CD4-positive, alpha-beta T cell treated with Interleukin-17A for 1 hour (primary cell): Measurements from ENCODE around the gene ELK4.

Experiments used
- DNase-seq: peaks from one replicate; pipeline ENCODE4 v3.0.0-alpha.2; 2020

The ELK4 gene

DNA sequence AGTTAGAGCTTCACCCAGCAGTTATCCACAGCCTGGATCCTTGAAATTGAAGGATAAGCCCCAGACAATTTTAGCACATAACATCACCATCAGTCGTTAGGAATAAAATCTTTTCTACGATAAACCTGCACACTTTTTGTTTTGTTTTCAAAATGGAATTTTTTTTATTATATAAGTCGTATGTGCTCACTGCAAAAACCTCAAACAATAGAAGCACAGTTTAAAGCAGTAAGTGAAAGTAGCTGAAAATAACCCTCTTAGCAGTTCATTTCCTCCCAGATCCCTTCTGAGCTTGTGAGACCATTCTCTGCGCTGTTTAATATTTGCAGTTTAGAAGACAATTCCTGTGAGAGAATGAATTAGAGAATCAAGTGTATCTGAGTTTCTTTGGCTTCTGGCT lies 38.3 kb downstream of the ELK4 start:
- DNase-seq: peak; percentile 46

DNA sequence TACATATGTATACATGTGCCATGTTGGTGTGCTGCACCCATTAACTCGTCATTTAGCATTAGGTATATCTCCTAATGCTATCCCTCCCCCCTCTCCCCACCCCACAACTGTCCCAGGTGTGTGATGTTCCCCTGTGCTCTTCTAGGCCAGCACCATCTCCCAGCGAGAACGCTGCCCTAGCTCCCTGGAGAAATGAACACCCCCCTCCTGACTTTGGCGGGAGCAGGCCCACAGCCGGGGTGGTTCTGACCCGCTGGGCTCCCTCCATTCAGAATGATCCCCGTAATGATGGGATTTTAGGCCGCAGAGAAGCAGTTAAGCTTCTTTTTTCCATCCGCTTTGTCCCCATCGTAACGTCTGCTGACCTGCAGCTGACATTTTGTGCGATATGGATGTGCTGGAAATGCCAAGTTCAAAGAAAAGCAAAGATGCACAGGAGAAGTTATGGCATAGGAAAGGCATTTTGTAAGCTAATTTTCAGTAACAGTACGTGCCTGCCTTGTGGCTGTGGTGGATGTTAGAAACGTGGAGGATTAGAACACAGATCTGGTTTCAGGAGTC lies 39.3 kb downstream of the ELK4 start:
- no peak for DNase-seq

DNA sequence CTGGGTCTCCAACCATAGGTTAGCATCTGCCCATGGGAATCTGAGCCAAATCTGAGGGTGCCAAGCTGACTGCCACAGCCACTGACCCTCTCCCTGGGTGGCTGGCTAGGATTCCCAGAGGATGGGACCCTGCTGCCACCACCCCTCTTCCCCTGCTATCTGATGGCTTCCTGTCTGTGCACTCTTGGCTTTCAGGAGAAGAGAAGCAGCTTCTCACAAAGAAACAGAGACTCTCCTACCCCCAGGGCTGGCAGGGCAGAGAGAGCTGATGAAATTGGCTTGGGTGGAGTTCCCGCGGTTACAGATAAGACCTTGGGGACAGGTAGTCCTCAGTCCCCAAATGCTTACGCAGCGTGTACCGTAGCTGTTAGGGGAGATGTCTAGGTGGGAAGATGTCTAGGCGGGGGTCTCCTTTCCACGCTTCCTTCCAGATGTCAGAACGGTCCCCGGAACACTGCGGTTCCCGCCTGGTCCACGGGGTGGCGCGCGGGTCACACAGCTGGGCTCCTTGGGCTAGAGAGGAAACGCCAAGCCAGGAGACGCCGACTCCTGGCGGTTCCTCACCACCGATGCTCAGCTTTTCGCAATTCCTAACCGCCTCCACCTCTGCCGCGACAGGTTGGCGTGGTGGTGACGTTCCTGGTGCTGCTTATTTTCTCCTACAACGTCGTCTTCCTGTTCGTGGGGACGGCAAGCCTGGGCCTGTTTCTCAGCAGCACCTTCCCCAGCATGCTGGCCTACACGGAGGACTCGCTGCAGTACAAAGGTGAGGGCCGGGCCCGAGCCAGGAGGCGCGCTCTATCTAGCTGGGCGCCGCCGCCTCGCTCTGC lies 40.1 kb downstream of the ELK4 start:
- DNase-seq: peak; percentile 89

DNA sequence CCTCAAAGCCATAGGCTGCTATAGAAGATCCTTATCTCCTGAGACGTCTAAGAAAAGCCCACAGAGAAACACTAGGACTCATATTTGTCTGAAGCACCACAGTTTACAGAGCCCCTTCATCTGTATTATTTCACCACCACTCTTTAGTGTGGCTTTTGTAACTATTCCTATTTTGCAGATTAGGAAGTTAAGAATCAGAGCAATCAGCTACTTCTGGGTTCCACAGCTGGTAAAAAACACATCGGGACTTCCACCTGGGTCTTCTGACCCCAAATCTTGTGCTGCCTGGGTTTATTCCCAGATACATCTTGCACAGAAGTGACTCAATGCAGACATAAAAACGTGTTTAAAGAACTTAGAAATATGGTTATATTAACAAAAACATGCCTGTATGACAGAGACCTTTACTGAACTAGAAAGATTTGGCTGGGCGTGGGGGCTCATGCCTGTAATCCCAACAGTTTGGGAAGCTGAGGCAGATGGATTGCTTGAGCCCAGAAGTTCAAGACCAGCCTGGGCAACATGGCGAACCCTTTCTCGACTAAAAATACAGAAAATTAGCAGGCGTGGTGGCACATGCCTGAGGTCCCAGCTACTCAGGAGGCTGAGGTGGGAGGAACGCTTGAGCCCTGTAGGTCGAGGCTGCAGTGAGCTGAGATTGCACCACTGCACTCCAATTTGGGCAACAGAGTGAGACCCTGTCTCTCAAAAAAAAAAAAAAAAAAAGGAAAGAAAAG lies 40.9 kb downstream of the ELK4 start:
- no peak for DNase-seq

DNA sequence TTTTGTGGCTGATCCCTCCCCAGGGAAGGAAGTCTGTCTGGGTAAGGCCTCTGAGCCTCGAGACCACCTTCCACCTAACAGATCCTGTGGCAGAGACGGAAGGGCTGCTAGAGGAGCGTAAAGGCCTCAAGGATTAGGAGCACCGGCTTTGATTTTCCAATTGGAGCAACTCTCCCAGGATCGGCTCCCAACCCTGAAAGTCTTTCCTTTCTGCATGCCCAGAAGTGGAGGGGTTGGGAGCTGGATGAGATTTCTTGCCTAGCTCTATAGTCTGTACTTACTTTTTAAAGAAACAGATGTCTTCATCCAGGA lies 41.4 kb downstream of the ELK4 start:
- DNase-seq: no peak

DNA sequence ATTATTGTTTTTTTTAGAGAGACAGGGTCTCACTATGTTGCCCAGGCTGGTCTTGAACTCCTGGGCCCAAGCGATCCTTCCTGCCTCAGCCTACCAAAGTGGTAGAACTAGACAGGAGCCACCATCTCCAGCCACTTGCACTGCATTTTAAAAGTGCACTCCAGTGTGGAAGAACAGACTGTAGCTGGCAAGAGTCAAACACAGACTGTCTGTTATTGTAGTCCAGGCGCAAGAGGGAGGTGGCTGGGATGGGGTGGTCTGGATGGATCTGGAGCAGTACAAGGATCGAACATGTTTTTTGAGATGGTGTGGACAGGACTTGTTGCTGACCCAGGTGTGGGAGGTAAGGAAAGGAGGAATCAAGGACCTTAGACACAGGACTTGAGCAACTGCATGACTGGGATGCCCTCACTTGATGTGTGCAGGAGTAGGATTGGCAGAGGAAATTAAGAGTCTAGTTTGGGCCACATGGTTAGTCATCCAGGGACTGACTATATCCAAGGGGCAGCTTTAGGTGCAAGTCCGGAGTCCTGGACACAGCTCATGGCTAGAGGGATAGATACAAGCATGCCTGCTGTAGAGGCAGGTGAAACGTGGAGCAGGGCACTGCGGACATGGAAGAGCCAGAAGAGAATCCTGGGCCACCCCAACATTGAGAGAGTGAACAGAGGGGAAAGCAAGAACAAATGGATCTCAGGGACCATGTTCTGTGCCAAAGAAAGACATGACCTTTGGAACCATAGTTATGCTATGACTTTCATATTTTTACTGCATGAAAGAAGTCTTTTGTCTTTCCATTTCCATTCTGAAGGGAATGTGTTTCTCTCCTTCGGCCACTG lies 42.0 kb downstream of the ELK4 start:
- DNase-seq: no peak

DNA sequence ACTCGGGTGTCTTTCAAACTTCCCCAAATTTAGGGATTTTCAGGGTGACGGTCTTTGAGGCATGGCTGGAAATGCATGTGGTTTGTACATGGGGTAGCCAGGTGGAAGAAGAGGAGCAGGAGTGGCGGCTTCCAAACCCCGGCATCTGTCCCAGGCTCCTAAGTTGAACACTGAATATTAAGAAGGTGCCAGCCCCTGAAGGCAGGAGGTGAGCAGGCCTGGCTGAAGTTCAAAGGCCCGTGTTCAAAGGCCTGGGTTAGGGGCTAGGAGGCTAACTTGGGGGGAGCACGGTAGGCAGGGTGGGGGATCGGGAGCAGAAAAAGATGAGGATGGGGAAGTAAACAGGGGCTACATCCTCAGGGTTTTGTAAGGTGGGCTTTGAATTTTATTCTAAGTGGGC lies 42.8 kb downstream of the ELK4 start:
- no peak for DNase-seq

DNA sequence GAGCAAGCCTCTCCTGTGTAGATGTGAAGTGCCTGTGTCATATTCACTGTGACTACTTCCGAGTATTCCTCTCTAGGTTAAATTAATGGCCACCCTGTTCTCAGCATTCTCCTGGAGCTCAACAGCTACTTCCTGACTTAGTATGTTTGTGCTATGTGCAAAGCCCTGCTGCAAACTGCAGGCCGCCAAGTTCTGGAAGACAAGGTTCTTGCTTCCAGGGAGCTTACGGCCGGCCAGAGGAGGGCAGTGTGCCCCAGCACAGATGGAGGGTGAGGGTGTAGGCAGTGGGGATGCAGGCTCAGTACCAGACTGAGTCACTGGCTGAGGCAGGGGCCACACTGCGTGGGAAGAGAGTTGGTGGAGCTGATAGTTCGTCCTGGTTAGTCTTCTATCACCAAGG lies 43.2 kb downstream of the ELK4 start:
- no peak for DNase-seq

DNA sequence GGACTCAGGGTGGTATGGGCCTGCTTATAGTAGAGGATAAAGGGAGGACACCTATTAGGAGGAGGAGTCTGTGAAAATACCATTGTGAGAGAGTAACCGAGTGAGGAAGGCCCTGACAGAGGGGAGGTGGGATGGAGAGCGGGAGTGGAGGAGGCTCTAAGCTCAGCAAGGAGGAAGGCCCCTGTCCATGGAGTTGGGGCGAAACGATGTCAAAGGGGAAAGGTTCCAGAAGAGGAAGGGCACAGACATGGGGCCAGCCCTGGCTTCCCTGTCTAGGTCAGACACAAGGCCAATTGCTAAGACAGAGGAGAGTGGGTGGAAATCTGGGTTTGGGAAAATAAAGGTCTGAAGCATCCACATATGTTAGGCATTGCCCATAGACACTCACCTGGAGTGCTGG lies 44.2 kb downstream of the ELK4 start:
- DNase-seq: no peak

DNA sequence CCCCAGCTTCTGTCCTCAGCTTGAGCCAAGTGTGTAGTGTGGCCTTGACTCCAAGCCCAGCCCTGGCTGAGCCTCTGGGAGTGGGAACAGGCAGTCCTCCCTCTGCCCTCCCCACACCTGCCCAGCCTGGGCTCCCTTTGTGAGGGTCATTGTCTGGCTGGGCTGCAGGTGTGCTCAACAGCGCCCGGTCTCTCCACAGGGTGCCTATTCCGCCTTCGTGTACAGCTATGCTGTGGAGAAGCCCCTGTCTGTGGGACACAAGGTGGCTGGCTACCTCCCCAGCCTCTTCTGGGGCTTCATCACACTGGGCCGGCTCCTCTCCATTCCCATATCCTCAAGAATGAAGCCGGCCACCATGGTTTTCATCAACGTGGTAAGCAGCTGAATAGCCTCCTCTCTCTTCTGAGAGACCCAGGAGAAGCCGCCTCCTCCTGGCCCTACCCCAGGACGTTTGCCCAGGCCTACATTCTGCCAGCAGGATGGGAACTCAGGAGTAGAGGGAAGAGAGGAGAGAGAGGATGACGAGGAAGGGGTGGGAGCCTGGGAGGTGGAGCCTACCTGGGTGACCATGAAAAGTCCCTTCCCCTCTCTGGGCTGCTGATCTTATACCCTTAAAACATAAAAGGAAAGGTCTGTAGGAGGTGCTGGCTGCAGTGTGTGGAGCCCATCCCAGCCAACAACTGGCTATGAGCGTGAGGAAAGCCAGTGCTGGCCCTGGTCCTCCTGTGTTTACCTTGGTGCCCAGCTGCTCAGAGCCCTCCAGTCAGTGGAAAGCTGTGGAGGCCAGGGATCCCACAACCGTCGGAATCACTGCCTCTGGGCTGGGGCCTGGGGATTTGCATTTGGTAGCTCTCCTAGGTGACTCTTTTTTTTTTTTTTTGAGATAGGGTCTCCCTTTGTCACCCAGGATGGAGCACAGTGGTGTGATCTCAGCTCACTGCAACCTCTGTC lies 45.7 kb downstream of the ELK4 start:
- no peak for DNase-seq

DNA sequence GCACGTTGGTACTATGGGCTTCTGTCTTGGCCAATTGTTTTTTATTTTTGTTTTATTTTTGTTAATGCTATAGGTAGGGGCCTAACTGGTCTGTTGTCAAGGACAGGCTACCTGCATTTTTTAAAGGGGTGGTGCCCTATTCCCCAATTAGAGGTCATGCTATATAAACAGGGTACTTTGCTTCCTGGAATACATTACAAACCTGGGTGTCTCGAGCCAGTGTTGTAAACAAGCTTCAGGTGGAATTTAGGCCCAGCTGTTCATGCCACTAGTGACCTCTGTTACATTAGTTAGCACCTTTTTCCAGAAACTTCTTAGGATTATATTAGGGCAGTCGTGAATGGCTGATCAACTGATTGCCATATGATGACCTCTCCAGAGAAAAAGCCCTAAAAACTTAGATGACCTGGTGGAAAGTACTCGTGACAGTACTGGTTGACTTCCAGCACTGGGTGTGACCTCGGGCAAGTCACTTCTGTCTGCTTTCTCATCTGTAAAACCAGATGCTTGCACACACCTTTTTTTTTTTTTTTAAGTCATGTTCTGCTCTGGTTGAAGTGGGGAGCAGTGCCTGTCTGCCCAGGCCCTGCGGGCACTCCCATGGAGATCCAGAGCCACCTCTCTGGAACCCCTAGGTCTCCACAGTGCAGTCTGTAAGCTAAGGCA lies 46.5 kb downstream of the ELK4 start:
- DNase-seq: no peak

DNA sequence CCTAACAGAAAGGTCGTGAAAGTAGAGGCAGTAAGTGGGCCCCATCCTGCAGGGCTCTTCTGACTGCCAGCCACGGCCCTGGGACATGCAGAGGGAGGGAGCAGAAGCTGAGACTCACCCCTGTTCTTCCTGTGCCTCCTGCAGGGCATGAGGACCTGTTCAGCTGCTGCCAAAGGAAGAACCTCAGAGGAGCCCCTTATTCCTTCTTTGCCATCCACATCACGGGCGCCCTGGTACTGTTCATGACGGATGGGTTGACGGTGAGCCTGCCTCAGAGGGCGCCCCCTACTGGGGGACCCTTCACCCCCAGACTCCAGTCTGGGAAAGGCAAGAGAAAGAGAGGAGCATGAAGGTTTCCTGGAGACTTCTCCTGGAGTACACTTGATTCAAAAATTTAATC lies 47.1 kb downstream of the ELK4 start:
- no peak for DNase-seq

DNA sequence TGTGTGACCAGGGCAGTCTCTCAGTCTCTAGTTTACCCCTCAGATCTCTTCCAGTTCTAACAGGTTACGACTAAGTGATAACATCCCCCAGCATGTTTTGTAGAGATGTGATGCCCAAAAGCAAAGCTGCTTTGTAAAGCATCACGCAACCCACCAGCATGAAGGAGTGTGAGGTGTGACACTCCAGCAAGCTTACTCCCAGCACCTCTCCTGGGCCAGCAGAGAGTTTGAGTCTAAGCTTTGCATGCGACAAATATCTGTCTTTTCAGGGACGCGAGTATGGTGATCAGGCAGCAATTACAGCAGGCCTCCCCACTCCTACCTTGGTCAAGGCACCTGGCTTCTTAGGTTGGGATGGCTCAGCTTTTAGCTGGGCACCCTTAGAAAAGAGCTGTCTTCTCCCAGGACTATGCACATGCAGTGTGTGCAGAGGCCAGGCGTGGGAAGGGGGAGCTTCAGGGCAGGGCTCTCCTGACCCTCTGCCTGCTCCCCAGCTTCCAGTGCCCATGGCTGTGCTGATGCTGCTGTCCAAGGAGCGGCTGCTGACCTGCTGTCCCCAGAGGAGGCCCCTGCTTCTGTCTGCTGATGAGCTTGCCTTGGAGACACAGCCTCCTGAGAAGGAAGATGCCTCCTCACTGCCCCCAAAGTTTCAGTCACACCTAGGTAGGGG lies 48.2 kb downstream of the ELK4 start:
- DNase-seq: no peak

DNA sequence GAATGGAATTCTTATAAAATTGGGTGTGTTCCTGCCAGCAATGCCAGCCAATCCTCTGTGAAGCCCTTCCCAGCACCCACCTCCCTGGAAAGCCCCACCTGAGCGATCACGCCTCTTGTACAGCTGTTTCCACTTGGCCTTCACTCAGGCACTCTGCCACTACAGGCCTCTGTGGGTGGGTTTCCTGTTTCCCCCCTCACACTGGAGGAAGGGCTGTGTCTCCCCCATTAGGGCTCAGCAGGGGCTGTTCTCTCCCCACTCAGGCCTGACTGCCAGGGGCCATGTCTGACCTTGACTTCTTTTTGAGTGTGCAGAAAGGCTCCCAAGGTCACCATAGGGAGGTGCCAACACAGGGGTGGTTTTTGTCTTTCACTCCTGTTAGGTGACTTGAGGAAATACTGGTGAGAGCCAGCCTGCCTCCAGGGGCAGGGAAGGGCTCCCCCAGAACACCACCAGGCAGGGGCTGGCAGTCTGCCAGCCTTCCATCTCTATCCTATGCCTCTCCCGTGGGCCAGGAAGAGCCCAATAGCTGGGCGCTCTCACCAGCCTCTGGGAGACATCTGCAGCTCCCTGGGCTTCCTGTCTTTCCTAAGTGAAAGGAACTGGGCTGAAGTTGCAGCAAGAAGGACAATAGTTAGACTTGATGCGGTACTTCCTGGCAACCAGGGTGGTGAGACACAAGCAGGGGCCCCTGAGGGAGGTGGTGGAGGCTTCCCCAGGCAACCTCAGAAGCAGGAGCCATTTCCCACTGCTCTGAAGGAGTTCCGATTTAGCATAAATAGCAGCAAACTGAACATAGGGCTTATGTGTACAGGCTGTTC lies 49.1 kb downstream of the ELK4 start:
- DNase-seq: peak; percentile 8

DNA sequence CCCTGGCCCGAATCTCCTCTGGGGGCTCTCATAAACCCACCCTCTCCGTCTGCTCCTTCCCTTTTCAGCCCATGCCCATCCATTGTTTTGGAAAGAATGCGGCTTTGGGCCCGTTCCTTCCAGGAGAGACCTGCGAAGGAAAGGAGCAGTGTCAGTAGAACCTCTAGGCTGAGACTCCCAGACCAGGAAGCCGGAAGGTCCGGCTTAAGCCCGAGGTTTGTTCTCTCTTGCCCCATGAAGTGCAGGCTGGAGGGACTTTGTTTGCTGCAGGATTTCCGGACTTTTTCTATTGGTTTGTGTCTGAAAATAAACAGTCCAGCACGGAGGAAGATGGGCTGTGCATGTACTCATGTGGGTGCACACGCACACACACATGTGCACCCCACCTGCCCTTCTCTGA lies 49.8 kb downstream of the ELK4 start:
- DNase-seq: no peak

DNA sequence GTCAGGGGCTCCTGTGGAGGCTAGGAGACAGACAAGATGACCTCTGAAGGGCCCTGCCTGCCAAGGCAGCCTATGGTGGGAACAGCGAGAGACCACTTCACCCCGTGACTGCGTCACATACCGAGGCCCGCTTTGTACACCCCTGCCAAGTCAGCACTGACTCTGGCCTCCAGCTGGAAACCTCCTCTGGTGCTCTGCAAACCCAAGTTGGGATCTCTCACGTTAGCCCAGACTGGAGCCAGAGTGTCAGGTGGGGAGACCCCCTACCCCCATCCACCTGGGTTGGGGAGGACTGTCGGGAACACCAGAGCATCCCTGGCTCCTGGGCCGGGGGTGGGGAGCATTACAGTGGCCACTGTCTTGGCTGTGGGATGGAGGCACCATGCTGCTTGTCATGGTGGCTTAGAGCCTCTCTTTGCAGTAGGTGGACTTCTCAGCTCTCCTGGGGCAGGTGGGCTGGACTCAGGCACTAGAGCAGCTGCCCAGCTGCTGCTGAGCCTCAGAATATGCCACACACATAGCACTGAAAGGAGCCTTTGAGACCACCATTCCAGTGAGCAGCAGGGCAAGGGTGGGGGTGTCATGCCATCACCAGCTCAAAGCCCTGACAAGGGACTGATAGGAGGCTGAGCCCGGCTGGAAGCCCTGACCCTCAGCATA lies 50.4 kb downstream of the ELK4 start:
- DNase-seq: no peak

DNA sequence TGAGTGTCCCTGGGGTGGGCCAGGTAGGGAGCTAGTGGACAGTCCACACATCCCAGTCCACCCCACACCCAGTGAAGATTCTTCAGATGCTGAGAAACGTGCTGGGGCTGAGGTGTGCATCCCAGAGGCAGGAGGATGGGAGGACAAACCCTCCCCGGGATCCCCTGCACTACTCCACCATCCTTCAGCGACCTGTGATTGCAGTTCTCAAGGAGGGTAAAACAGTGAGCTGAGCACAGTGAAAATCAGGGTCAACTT lies 51.0 kb downstream of the ELK4 start:
- DNase-seq: no peak

DNA sequence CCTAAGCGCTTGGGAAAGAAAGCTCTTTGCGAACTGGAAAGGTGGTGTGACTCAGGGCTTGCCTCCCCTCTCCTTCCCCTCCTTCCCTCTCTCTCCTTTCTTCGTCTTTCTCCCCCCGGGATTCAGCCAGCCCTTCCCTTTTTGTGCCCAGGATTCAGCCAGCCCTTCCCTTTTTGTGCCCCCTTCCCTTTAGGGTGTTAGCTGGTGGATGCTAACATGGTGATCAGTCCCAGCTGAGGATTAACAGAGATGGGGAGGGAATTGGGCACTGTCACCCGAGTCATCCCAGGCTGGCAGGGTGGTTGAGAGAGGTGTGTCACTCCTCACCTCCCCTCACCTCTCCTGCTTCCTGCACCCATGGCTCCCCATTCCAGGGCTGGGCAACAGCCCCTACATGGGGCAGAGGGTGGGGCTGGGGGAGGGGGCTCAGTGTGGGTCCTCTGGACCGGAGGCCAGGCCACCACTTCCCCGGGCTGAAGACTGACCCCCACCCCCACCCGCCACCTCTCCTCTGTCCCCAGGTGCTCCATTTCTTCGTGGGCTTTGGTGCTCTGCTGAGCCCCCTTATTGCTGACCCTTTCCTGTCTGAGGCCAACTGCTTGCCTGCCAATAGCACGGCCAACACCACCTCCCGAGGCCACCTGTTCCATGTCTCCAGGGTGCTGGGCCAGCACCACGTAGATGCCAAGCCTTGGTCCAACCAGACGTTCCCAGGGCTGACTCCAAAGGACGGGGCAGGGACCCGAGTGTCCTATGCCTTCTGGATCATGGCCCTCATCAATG lies 51.5 kb downstream of the ELK4 start:
- no peak for DNase-seq

DNA sequence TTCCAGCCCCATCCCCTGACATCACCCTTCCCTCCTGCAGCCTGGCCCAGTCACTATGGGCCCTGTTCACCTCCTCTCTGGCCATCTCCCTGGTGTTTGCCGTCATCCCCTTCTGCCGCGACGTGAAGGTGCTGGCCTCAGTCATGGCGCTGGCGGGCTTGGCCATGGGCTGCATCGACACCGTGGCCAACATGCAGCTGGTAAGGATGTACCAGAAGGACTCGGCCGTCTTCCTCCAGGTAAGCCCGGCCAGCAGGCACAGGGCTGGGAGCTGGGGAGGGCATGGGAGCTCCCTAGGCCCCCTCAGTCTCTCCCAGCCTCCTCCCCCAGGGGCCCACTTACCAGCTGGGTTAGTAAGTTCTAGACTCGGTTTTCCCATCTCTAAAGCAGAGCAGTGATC lies 52.1 kb downstream of the ELK4 start:
- no peak for DNase-seq
